Natural killer cell treated with Interleukin-12 subunit alpha and Interleukin-12 subunit beta and Interleukin-15 and Interleukin-18, amount 100 ng/mL, for 72 hours (primary cell): Measurements from ENCODE around the gene PLA2G2F. TPM values are rescaled to one million over a fixed set of nuclear protein-coding genes. Genes with fewer than 3 reads are reported as not detected.
"Not testable (repeated sequence)": the region's sequence is repeated elsewhere in the genome, so short reads cannot be mapped to it uniquely, and the experiment has no call there.

Experiments used
- ATAC-seq, 2 donors: fragments of 150-1000 bp; cut with Tn5 transposase in 1 of 2; sonication (Bioruptor Pico), chemical (Tn5 transposase) in 1 of 2; 2 replicates each; pipeline ENCODE4 v1.10.0; 2021
- DNase-seq: peaks from one replicate; pipeline ENCODE4 v3.0.0; 2022; ENCODE audit warnings: low spot score
- H3K27ac Mint-ChIP-seq, 2 donors: 1 replicate in 1 of 2; 2 replicates in 1 of 2; pipeline ENCODE4 v1.8.0; 2022; ENCODE audit warnings: mixed read lengths in 2 of 2, mild to moderate bottlenecking in 1 of 2, moderate library complexity in 1 of 2
- H3K27me3 Mint-ChIP-seq, 2 donors: 1 replicate in 1 of 2; 2 replicates in 1 of 2; pipeline ENCODE4 v1.8.0; 2022; ENCODE audit warnings: mixed read lengths in 2 of 2
- H3K36me3 Mint-ChIP-seq: one replicate; pipeline ENCODE4 v1.8.0; 2022; ENCODE audit warnings: mixed read lengths
- H3K4me1 Mint-ChIP-seq, 2 donors: 1 replicate in 1 of 2; 2 replicates in 1 of 2; pipeline ENCODE4 v1.8.0; 2022; ENCODE audit warnings: low read depth in 2 of 2, mixed read lengths in 2 of 2, mild to moderate bottlenecking in 1 of 2
- H3K4me3 Mint-ChIP-seq: one replicate; pipeline ENCODE4 v1.8.0; 2022; ENCODE audit warnings: mixed read lengths
- H3K9me3 Mint-ChIP-seq: 2 replicates; pipeline ENCODE4 v1.8.0; 2022; ENCODE audit warnings: mixed read lengths
- total RNA-seq, 2 donors: library from RNA; stranded (reverse); gene quantifications; one replicate each; pipeline ENCODE4 v1.2.3, GENCODE V29; 2022

The PLA2G2F gene
- total RNA-seq, 2 donors from 2014 or later = not detected

DNA sequence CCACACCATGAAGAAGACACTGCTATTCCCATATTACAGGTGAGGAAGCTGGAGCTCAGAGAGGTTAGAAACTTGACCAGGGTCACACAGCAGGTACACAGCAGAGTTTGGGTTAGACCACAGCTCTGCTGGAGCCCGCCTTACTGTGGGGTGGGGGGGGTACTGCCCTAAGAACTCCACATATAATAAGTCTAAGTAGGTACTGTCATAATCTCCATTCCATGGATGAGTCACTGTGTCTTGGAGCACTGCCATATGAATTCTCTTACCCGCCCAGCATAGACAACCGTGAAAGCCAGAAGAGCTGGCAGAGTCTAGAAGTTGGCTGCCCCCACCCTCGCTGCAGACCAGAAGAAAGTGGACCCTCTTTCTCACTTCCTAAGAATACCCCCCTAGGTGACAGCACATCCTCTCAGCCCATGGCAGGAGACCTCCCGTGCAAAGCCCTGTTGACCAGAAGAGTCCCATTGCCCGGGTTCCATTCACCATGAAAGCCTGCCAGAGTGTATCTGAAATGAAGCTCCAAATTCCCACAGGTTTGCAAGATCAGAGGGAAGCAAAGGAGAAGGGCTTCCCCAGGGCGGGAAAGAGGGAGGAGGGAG is 14.6 kb upstream of the PLA2G2F start:
- H3K27me3 Mint-ChIP-seq = peaks cover 30 to 35% of the 10 kb centered on the region in 2 donors
- ATAC-seq = peak in 1 of 2 donors; percentile 68
- peaks cover 10 to 20% of the 10 kb centered on the region in 2 donors for H3K4me1 Mint-ChIP-seq
- H3K27ac Mint-ChIP-seq = peak overlapping the region in 1 of 2 donors; percentile 36
- H3K9me3 Mint-ChIP-seq = no peaks in the 10 kb centered on the region
- no peak for DNase-seq
- no peaks in the 10 kb centered on the region for H3K36me3 Mint-ChIP-seq
- H3K4me3 Mint-ChIP-seq = no peak overlapping the region

DNA sequence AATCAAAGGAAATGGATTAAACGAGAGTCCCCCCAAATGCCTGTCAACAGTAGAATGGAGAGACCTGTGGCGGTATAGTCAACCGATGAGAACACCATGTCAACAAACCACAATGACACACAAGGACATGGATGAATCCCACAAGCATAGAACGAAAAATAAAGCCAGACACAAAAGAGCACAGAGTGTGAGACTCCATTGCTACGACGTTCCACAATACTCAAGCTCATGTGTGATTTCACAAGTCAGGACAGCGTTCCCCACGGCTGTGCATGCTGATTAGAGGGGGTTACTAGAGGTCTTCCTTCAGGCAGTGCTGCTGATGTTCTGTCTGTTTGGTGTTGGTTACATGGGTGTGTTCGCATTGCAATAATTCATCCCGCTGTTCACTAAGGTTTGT is 14.0 kb upstream of the PLA2G2F start:
- DNase-seq (no peak), ATAC-seq (no peak)
- Mint-ChIP-seq H3K4me1 (peaks cover 10 to 20% of the 10 kb centered on the region in 2 donors), H3K27me3 (peaks cover 27 to 30% of the 10 kb centered on the region in 2 donors), H3K27ac (peak overlapping the region in 1 of 2 donors; percentile 36), H3K9me3 (no peaks in the 10 kb centered on the region), H3K36me3 (no peaks in the 10 kb centered on the region), H3K4me3 (no peak overlapping the region)

DNA sequence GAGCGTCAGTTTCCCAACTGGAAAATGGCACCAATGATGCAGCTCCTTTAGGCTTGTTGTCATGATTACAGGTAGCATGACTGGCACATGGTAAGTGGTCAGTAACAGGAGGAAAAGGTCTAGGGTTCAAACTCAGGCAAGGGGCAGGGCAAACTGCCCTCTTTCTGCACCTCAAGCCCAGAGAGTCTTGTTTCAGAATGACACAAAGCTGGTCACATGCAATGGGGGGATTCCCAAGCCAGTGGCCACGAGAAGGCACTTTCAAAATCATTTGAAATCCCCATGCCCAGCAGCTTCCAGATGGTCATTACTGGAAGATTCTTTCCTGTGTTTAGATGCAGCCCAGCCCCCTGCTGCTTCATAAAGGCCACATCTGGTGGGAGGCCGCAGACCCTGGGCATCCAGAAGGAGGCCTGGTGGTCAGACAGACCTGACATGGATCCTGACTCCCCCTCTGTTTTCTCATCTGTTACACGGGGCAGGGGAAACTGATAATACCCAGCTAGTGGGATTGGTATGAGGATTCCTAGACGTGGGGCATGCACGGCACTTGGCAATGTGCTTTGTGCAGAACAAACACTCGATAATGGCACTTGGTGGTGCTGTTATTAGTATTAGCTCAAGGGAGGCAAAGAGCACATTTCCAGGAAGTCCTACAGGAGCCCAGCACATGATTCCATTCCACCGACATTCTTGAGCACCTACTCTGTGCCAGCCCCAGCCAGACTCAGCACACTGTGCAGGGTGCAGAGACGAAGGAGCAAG is 12.9 kb upstream of the PLA2G2F start:
- no peaks in the 10 kb centered on the region for H3K9me3 Mint-ChIP-seq
- DNase-seq (peak; percentile 76), ATAC-seq (peak; percentile 60 to 88)
- peaks cover 10 to 20% of the 10 kb centered on the region in 2 donors for H3K4me1 Mint-ChIP-seq
- H3K4me3 Mint-ChIP-seq = peak overlapping the region; percentile 27
- no peaks in the 10 kb centered on the region for H3K36me3 Mint-ChIP-seq
- H3K27ac Mint-ChIP-seq = peak overlapping the region in 1 of 2 donors; percentile 85
- H3K27me3 Mint-ChIP-seq = peaks cover 23 to 24% of the 10 kb centered on the region in 2 donors

DNA sequence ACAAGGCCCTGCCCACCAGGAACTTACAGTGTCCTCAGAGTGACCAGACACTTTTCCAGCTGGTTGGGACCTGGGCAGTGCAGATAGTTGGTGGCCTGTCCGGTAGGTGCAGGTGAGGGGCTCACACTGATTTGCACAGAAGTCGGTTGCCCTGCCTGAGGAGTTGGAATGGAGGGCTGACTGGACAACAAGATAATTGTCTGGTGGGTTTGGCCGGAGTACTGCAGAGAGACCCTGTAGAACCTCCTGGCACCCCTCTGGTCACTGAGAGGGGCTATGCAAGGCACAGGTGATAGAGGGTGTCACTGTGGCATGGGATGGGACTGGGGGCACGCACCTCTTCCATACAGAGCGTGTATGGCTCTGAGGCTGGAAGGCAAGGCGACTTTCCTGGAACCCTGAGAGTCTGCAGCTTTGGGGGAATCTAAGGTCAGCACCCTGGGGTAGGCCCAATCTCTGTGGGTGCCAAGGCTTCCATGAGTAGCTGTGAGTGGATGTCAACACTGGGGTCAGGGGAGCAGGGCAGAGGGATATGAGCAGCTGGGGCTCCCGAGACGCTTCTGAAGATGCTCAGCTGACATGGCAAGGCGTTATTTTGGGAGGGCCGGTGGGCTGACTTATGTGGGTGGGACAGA is 12.2 kb upstream of the PLA2G2F start:
- Mint-ChIP-seq H3K36me3 (no peaks in the 10 kb centered on the region), H3K4me1 (peaks cover 10 to 20% of the 10 kb centered on the region in 2 donors), H3K27me3 (peaks cover 22 to 24% of the 10 kb centered on the region in 2 donors), H3K9me3 (no peaks in the 10 kb centered on the region), H3K27ac (peak overlapping the region in 1 of 2 donors; percentile 39), H3K4me3 (no peak overlapping the region)
- DNase-seq (no peak), ATAC-seq (peak in 1 of 2 donors; percentile 35)

DNA sequence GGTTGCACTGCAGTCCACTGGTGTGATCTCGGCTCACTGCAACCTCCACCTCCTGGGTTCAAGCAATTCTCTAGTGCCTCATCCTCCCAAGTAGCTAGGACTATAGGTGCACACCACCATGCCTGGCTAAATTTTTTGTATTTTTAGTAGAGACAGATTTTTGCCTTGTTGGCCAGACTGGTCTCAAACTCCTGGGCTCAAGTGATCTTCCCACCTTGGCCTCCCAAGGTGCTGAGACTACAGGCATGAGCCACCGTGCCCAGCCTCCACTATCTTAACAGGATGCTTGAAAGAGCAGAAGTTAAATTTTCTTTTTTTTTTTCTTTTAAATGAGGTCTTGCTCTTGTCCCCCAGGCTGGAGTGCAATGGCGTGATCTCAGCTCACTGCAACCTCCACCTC is 8.6 kb upstream of the PLA2G2F start:
- not testable (repeated sequence) for H3K4me3 Mint-ChIP-seq, DNase-seq, H3K9me3 Mint-ChIP-seq, ATAC-seq, H3K36me3 Mint-ChIP-seq, H3K27ac Mint-ChIP-seq
- H3K4me1 Mint-ChIP-seq = peaks cover 10 to 11% of the 10 kb centered on the region in 2 donors
- H3K27me3 Mint-ChIP-seq = peaks cover 21% of the 10 kb centered on the region in 2 donors

DNA sequence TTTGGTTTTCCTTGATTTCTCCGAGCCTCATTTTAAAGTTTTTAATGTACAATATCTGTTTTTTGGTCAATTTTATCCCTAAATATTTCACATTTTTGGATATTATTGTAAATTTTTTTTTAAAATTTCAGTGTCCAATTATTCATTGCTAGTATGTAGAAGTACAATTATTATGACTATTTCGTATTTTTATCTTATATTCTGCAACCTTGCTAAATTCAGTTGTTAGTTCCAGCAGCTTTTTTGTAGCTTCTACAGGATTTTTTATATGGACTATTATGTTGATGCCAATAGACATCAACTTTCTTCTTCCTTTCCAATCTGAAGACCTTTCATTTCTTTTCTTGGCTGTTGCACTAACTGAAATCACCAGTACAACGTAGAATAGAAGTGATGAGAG is 4.1 kb upstream of the PLA2G2F start:
- Mint-ChIP-seq H3K36me3 (no peaks in the 10 kb centered on the region), H3K27ac (no peak overlapping the region), H3K4me1 (no peaks in the 10 kb centered on the region), H3K9me3 (no peaks in the 10 kb centered on the region), H3K4me3 (no peak overlapping the region), H3K27me3 (peaks cover 16 to 21% of the 10 kb centered on the region in 2 donors)
- DNase-seq = no peak
- ATAC-seq = no peak

DNA sequence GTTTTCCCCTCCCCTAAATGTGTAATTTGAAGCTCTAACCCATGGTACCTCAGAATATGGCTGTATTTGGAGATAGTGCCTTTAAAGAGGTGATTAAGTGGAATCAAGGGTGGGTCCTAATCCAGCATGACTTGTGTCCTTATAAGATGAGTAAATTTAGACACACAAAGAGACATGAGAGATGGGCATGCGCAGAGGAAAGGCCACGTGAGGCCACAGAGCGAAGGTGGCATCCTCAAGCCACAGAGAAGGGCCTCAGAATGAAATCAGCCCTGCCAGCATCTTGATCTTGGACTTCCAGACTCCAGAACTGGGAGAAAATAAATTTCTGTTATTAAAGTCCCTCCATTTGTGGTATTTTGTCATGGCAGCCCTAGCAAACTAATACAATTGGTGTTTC is 2.9 kb upstream of the PLA2G2F start:
- ATAC-seq (no peak), DNase-seq (no peak)
- peaks cover 15 to 19% of the 10 kb centered on the region in 2 donors for H3K27me3 Mint-ChIP-seq
- no peaks in the 10 kb centered on the region for H3K9me3 Mint-ChIP-seq
- H3K4me1 Mint-ChIP-seq = no peaks in the 10 kb centered on the region
- H3K4me3 Mint-ChIP-seq = no peak overlapping the region
- no peaks in the 10 kb centered on the region for H3K36me3 Mint-ChIP-seq
- H3K27ac Mint-ChIP-seq = no peak overlapping the region

DNA sequence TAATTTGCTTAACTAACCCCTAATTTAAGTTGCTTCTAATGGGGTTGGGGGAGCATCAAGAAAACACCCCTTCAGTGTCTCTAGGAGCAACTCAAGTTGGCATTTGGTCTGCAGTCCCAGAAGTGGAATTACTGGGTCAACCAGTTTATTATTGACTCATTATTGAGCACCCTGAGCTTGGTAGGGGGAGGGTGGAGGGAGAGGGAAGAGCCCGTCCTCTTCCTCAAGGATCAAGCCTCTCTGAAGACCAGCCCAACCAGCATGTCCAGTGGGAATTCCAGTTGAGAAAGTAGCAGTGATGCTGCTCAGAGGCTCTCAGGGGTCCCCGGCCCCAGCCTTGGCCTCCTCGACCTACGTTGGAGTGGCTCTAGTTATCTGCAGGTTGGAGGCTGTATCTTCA is 2.1 kb upstream of the PLA2G2F start:
- H3K9me3 Mint-ChIP-seq = no peaks in the 10 kb centered on the region
- H3K27me3 Mint-ChIP-seq = peaks cover 10 to 12% of the 10 kb centered on the region in 2 donors
- H3K27ac Mint-ChIP-seq = no peak overlapping the region
- ATAC-seq = no peak
- no peak for DNase-seq
- no peaks in the 10 kb centered on the region for H3K4me1 Mint-ChIP-seq
- no peak overlapping the region for H3K4me3 Mint-ChIP-seq
- no peaks in the 10 kb centered on the region for H3K36me3 Mint-ChIP-seq

DNA sequence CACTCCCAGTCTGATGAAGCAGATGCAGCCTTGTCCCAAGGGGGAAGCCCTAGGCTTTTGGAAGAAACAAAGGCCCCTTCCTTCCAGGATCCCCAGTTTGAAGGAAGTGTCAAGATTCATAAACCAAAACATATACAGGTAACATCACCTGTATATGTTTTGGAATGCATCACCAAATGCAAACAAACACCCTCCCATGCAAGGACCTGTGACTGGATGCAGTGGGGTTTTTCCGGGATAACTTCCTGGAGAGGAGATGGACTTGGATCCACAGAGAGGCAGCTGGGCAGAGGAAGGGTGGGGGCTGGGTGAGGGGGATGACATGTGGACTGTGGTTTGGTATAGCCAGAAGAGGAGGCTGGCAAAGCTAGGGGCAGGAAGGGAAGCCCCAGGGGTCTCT is 1.5 kb upstream of the PLA2G2F start:
- H3K36me3 Mint-ChIP-seq = no peaks in the 10 kb centered on the region
- ATAC-seq (no peak), DNase-seq (no peak)
- no peaks in the 10 kb centered on the region for H3K9me3 Mint-ChIP-seq
- no peak overlapping the region for H3K27ac Mint-ChIP-seq
- H3K4me3 Mint-ChIP-seq = no peak overlapping the region
- peaks cover 7% of the 10 kb centered on the region in 2 donors for H3K27me3 Mint-ChIP-seq
- H3K4me1 Mint-ChIP-seq = no peaks in the 10 kb centered on the region

DNA sequence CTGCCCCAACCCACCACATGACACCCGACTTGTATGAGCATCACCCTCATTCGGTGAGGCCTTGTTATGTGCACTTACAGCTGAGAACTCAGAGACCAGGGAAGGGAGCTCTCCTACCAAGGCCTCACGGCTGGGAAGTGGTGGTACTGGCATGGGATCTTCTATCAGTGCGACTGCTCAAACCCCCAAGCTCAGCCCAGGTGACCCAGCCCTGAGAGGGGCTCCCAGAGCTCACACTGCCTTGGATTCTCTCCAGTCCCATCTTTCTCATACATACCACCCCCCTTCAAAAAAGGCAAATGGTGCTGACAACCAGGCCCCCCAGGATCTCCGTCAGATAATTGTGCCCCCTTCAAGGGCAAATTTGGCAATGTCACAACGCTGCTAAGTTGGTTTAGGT is 777 bp upstream of the PLA2G2F start:
- H3K4me3 Mint-ChIP-seq = no peak overlapping the region
- H3K4me1 Mint-ChIP-seq = no peaks in the 10 kb centered on the region
- no peaks in the 10 kb centered on the region for H3K9me3 Mint-ChIP-seq
- DNase-seq (no peak), ATAC-seq (no peak)
- H3K36me3 Mint-ChIP-seq = no peaks in the 10 kb centered on the region
- H3K27me3 Mint-ChIP-seq = peaks cover 7% of the 10 kb centered on the region in 2 donors
- no peak overlapping the region for H3K27ac Mint-ChIP-seq

DNA sequence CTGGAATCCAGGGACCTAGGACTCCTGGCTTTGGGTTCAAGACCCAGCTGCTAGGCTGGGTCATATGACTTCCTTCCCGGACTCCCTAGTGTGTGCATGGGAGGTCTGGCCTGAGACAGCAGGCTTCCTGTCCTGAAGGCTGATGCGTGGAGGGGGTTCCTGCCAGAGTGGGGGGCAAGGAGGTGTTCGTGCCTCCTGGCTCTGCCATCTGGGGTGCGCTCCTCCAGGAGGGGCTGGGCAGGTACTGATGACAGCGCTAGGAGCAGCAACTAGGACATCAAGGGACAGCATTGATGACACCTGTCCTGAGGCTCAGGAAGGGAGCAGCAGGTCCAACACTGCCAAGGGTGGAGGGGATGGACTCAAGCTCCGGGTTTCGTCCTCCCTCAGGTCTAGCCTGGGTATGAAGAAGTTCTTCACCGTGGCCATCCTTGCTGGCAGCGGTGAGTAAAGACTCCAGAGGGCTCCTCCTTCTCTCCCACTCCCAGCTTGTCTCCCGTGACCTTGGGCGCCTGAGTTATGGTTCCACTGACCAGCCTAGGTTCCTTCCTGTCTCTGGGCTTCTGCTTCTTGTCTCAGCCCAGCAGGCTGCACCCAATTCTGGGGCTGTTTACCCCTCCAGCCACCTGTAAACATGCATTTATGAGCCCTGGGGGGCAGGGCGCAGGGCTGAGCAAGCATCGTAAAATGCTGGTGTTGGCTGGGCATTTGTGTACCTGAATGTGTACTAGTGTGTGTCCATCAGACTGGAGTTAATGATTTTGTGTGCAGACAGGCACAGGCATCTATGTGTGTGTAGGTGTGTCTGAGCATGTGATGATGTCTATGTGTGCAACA is 871 bp downstream of the PLA2G2F start:
- Mint-ChIP-seq H3K4me3 (no peak overlapping the region), H3K36me3 (no peaks in the 10 kb centered on the region), H3K9me3 (no peaks in the 10 kb centered on the region), H3K4me1 (no peaks in the 10 kb centered on the region), H3K27me3 (peaks cover 0 to 3% of the 10 kb centered on the region in 2 donors), H3K27ac (no peak overlapping the region)
- DNase-seq (no peak), ATAC-seq (no peak)

DNA sequence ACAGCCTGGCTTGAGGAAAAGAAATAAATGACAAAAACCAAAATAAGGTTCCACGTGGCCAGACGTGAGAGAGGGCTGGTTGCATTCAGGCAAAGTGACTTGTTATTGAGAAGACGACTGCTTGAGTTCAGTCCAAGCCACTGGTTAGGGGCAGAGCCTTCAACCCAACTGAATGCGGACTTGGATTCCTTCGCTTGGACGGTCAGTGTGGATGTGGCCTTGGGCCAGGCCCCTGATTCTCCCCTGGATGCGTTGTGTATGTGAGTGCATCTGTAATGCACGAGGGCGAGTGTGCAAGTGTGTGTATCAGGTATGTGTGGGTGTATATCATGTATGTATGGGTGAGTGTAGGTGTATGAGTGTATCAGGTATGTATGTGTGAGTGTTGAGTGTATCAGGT is 1.9 kb downstream of the PLA2G2F start:
- no peaks in the 10 kb centered on the region for H3K36me3 Mint-ChIP-seq
- H3K9me3 Mint-ChIP-seq = no peaks in the 10 kb centered on the region
- H3K4me3 Mint-ChIP-seq = no peak overlapping the region
- peaks cover 0 to 3% of the 10 kb centered on the region in 2 donors for H3K27me3 Mint-ChIP-seq
- no peaks in the 10 kb centered on the region for H3K4me1 Mint-ChIP-seq
- H3K27ac Mint-ChIP-seq = no peak overlapping the region
- DNase-seq (no peak), ATAC-seq (no peak)

DNA sequence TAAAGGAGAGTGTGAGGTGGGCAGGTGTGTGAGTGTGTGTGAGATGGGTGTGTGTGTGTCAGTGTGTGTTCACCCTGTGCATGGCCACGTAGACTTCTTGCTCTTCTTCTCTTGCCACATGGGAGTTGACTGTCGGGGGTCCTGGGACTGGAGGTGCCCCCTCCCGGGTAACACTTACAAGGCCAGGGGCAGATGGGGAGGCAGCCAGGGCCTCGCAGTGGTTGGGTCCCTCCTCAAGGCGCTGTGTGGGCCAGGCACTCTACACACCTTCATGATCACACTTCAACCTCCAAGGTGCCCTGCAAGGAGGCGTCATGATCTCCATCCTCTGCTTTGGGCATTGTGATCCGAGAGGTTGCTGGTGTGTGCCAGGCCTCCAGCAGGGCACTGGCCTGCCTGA is 2.3 kb downstream of the PLA2G2F start:
- DNase-seq = no peak
- H3K27ac Mint-ChIP-seq = no peak overlapping the region
- no peak for ATAC-seq
- H3K9me3 Mint-ChIP-seq = no peaks in the 10 kb centered on the region
- H3K4me1 Mint-ChIP-seq = no peaks in the 10 kb centered on the region
- H3K36me3 Mint-ChIP-seq = no peaks in the 10 kb centered on the region
- no peak overlapping the region for H3K4me3 Mint-ChIP-seq
- peaks cover 0 to 3% of the 10 kb centered on the region in 2 donors for H3K27me3 Mint-ChIP-seq
